ENCODE data around the gene MOB1B.
"Not testable (repeated sequence)": the region's sequence is repeated elsewhere in the genome, so short reads cannot be mapped to it uniquely, and the experiment has no call there.

The MOB1B gene

DNA sequence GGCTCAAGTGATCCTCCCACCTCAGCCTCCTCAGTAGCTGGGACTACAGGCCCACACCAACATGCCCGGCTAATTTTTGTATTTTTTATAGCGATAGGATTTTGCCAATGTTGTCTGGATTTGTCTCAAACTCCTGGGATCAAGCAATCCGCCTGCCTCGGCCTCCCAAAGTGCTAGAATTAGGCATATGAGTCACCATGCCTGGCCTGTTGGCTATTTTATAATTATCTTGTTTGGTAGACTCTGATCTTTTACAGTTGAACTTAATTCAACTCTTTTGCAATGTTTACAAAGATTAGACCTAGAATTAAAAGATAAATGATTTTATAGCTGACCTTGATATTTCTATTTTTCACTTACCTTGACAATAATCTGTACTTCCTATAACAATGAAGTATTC, 109.3 kb downstream of the MOB1B start:
- H3K36me3 ChIP-seq, result no peaks in the 10 kb centered on the region
- no peak overlapping the region for H3K4me3 ChIP-seq (ENCODE audit: low read depth, low read length)
- H3K9me3 ChIP-seq, result no peaks in the 10 kb centered on the region
- no peak for DNase-seq
- no peaks in the 10 kb centered on the region for H3K27me3 ChIP-seq
- peaks cover 5% of the 10 kb centered on the region for H3K4me1 ChIP-seq
- TF ChIP-seq, protein P1, sequence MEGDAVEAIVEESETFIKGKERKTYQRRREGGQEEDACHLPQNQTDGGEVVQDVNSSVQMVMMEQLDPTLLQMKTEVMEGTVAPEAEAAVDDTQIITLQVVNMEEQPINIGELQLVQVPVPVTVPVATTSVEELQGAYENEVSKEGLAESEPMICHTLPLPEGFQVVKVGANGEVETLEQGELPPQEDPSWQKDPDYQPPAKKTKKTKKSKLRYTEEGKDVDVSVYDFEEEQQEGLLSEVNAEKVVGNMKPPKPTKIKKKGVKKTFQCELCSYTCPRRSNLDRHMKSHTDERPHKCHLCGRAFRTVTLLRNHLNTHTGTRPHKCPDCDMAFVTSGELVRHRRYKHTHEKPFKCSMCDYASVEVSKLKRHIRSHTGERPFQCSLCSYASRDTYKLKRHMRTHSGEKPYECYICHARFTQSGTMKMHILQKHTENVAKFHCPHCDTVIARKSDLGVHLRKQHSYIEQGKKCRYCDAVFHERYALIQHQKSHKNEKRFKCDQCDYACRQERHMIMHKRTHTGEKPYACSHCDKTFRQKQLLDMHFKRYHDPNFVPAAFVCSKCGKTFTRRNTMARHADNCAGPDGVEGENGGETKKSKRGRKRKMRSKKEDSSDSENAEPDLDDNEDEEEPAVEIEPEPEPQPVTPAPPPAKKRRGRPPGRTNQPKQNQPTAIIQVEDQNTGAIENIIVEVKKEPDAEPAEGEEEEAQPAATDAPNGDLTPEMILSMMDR (IDR thresholded peaks at IDR 0.05; ENCODE audit: low read depth, low read length), result no peak

DNA sequence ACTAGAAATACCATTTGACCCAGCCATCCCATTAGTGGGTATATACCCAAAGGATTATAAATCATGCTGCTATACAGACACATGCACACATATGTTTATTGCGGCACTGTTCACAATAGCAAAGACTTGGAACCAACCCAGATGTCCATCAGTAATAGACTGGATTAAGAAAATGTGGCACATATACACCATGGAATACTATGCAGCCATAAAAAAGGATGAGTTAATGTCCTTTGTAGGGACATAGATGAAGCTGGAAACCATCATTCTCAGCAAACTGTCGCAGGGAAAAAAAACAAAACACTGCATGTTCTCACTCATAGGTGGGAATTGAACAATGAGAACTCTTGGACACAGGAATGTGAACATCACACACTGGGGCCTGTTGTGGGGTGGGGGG, 115.2 kb downstream of the MOB1B start:
- H3K36me3 ChIP-seq; H3K4me3 ChIP-seq (ENCODE audit: low read depth, low read length); H3K27me3 ChIP-seq; H3K9me3 ChIP-seq; H3K4me1 ChIP-seq; DNase-seq: not testable (repeated sequence)

DNA sequence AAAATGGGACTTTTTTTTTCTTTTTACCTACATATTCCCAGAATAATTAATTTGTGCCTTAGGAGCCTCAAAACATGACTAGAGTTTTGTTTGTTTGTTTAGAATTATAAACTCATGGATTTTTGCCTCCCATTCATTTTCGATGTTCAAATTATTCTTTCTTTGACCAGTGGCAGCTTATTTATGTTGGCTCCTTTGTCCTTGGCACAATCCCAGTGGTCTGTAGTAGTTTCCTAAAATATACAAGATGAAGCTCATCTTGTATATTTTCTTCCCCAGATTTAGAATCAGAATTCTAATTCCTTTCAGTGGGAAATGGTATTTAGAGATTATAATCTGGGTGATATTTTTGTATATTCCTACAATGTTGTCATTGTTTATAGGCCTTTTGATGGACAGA, 118.4 kb downstream of the MOB1B start:
- H3K4me3 ChIP-seq (ENCODE audit: low read depth, low read length), result no peak overlapping the region
- H3K36me3 ChIP-seq, result peaks cover 7% of the 10 kb centered on the region
- H3K27me3 ChIP-seq, result no peaks in the 10 kb centered on the region
- no peak for DNase-seq
- H3K9me3 ChIP-seq, result no peaks in the 10 kb centered on the region
- TF ChIP-seq, protein P1 (IDR thresholded peaks at IDR 0.05; ENCODE audit: low read depth, low read length), result no peak
- no peaks in the 10 kb centered on the region for H3K4me1 ChIP-seq

DNA sequence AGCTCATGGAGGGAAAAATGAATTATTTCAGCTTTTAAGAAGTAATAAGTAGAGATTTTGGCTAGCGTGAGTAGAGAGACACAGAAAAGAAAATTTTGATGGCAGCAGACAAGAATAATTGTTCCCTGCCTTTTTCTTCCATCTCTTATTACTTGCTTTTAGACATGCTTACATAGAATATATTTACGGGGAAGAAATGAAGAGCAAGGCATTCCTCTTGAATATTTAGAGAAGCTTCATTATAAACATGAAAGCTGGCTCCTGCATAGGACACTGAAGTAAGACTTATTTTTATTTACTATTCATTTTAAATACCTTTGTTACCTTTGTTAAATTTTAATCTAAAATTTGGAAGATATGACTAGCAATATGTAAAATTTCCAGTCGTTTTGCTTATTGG, 123.5 kb downstream of the MOB1B start:
- no peaks in the 10 kb centered on the region for H3K27me3 ChIP-seq
- no peak for DNase-seq
- no peaks in the 10 kb centered on the region for H3K9me3 ChIP-seq
- peaks cover 23% of the 10 kb centered on the region for H3K36me3 ChIP-seq
- H3K4me3 ChIP-seq (ENCODE audit: low read depth, low read length), result no peak overlapping the region
- TF ChIP-seq, protein P1 (IDR thresholded peaks at IDR 0.05; ENCODE audit: low read depth, low read length), result no peak
- peaks cover 7% of the 10 kb centered on the region for H3K4me1 ChIP-seq

DNA sequence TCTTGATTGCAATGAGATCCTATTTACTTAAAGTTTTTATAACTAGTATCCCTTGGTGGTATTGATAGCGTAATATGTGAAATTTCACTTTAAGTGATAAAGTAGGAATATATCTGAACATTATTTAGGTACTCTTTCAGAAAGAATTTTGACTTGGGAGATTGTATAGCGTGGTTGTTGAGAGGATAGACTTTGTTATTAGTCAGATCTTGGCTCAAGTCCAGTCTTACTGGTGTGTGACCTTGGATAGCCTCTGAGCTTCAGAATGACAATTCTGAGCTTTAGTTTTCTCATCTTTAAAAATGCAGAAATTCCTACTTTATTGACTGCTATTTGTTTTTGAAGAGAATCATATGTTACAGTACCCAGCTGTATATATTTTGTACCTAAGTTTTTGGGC, 123.9 kb downstream of the MOB1B start:
- peaks cover 7% of the 10 kb centered on the region for H3K4me1 ChIP-seq
- H3K36me3 ChIP-seq, result peaks cover 23% of the 10 kb centered on the region
- TF ChIP-seq, protein P1 (IDR thresholded peaks at IDR 0.05; ENCODE audit: low read depth, low read length), result no peak
- no peaks in the 10 kb centered on the region for H3K9me3 ChIP-seq
- no peaks in the 10 kb centered on the region for H3K27me3 ChIP-seq
- no peak overlapping the region for H3K4me3 ChIP-seq (ENCODE audit: low read depth, low read length)
- DNase-seq, result no peak

DNA sequence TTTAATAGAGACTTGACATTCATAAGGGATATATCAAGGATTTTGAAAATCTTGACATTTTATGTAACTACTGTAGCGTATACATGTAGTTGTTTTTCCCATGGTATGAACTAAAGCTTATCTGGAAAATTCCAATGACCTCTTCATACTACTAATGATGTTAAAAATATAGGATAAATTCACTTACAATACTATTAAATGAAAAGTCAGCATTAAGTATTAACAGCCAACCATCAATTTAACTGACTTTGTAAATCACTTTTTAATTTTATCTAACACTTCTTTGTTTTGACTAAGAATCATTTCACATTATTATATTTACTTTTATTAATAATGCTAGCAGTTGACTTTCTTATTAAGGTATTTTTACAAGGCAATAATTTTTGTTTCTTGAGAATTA, 125.4 kb downstream of the MOB1B start:
- Histone ChIP-seq H3K4me3 (ENCODE audit: low read depth, low read length) (no peak overlapping the region), H3K4me1 (peaks cover 7% of the 10 kb centered on the region), H3K27me3 (no peaks in the 10 kb centered on the region), H3K9me3 (no peaks in the 10 kb centered on the region), H3K36me3 (peaks cover 23% of the 10 kb centered on the region)
- DNase-seq, result no peak
- TF ChIP-seq, protein P1 (IDR thresholded peaks at IDR 0.05; ENCODE audit: low read depth, low read length), result no peak

DNA sequence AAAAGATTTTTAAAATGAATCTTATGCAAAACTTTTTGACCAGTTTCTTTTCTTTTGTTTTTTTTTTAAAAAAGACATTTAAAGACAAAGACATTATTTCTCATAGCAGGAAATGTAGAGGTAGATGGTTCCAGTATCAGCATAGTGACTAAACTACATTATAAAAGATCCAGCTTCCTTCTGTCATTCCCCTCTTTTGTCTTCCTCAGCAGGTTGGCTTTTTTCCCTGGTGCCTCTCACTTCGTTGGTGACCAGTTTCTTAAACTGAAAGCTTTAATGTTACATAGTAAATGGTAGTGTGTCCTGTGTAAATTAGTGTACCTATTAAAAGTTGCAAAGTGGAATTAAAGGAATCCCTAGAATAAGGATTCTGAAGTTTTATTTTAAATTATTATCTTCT, 127.3 kb downstream of the MOB1B start:
- Histone ChIP-seq H3K4me1 (peaks cover 7% of the 10 kb centered on the region), H3K36me3 (peaks cover 18% of the 10 kb centered on the region), H3K9me3 (no peaks in the 10 kb centered on the region), H3K27me3 (no peaks in the 10 kb centered on the region), H3K4me3 (ENCODE audit: low read depth, low read length) (no peak overlapping the region)
- no peak for DNase-seq
- TF ChIP-seq, protein P1 (IDR thresholded peaks at IDR 0.05; ENCODE audit: low read depth, low read length), result no peak

DNA sequence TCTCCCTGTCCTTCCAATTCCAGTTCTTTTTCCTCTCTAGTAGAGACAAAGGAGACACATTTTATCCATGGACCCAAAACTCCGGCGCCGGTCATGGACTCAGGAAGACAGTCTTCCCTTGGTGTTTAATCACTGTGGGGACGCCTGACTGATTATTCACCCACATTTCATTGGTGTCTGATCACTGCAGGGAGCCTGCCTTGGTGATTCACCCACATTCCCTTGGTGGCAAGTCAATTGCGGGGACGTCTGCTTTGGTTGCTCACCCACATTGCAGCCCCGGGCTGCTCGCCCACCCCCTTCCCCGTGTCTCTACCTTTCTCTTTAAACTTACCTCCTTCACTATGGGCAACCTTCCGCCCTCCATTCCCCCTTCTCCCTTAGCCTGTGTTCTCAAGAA, 129.9 kb downstream of the MOB1B start:
- DNase-seq; H3K27me3 ChIP-seq; H3K36me3 ChIP-seq; H3K4me1 ChIP-seq; H3K9me3 ChIP-seq; H3K4me3 ChIP-seq (ENCODE audit: low read depth, low read length): not testable (repeated sequence)
